Rectal smooth muscle tissue (tissue), 1 donor: ENCODE results near the gene CHCHD10.
A peak's percentile ranks its signal among the peaks of the same experiment; 100 is the strongest.

ENCODE experiments used
- H3K27ac ChIP-seq: one replicate; pipeline ENCODE4 v1.7.0; 2013; ENCODE audit warnings: low read depth, low read length, inconsistent platforms
- H3K27me3 ChIP-seq: one replicate; pipeline ENCODE4 v1.7.0; 2013; ENCODE audit warnings: low read length; ENCODE audit not compliant: control insufficient read depth, insufficient read depth
- H3K36me3 ChIP-seq: one replicate; pipeline ENCODE4 v1.7.0; 2013; ENCODE audit warnings: low read length; ENCODE audit not compliant: control insufficient read depth, insufficient read depth
- H3K4me1 ChIP-seq: one replicate; pipeline ENCODE4 v1.7.0; 2013; ENCODE audit warnings: low read length; ENCODE audit not compliant: control insufficient read depth, insufficient read depth
- H3K4me3 ChIP-seq: one replicate; pipeline ENCODE4 v1.7.0; 2013; ENCODE audit warnings: low read length
- H3K9ac ChIP-seq: one replicate; pipeline ENCODE4 v1.7.0; 2013; ENCODE audit warnings: low read length

Gene CHCHD10

DNA sequence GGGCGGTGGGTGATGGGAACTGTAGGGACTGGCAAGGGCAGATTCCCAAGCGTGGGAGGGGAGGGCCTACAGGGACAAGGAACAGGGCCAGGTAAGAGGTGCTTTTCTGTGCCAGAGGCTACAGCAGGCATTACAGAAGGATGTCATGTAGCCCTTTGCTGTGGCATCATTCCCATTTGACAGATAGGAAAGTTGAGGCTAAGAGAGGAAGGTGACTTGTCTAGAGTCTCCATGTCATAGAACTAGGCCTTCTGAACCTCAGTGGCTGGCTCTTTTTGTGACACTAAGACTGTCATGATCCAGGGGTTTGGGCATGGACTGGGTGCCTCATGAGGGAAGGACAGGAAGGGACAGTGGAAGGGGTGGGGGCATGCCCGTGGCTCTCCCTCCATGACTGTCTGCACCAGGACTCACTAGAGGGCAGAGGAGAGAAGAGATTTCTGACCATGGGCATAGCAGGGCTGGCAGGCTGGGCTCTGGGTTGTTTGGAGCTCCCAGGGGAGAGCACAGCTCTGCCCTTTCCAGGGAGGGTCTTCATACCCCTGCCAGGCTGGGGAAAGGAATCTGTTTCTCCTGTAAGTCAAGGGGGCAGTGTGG, 8.1 kb upstream of the CHCHD10 start:
- peaks cover 19% of the 10 kb centered on the region for H3K4me1 ChIP-seq
- H3K9ac ChIP-seq = no peak overlapping the region
- H3K4me3 ChIP-seq = no peak overlapping the region
- no peak overlapping the region for H3K27ac ChIP-seq
- H3K36me3 ChIP-seq = no peaks in the 10 kb centered on the region
- H3K27me3 ChIP-seq = no peaks in the 10 kb centered on the region

DNA sequence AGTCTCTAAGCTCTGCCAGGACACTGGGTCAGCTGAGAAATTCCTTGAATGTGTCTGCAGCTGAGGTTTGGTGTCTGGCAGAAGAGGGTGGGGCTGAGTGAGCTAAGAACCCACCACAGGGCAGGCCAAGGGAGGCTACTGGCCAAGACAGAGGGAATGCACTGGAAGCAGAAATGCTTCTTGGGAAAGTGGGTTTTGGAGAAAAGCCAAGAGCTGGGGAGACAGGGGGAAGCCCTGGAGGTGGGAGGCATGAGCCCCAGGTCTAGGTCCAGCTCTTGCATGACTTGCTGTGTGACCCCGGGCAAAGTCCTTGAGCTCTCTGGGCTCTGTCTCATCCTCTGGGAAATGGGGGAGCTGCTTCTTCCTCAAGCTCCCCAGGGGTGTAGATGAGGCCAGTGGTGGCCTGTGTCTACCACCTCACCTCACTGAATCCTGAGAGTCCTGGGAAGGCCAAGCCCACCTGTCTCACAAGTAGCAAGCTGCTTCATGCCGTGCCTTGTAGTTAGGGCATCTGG, 7.2 kb upstream of the CHCHD10 start:
- Histone ChIP-seq H3K36me3 (no peaks in the 10 kb centered on the region), H3K27me3 (no peaks in the 10 kb centered on the region), H3K27ac (no peak overlapping the region), H3K9ac (no peak overlapping the region), H3K4me3 (no peak overlapping the region), H3K4me1 (peaks cover 19% of the 10 kb centered on the region)

- Histone ChIP-seq H3K27ac (no peak overlapping the region), H3K36me3 (no peaks in the 10 kb centered on the region), H3K4me3 (no peak overlapping the region), H3K4me1 (peaks cover 22% of the 10 kb centered on the region), H3K9ac (no peak overlapping the region), H3K27me3 (no peaks in the 10 kb centered on the region)
These were observed 6.5 kb upstream of the CHCHD10 start for GRCh38 chr22:23774114-23774921.

GRCh38 chr22:23773483-23774113, 5.8 kb upstream of the CHCHD10 start:
- Histone ChIP-seq H3K27ac (no peak overlapping the region), H3K36me3 (no peaks in the 10 kb centered on the region), H3K4me1 (peaks cover 24% of the 10 kb centered on the region), H3K9ac (peak overlapping the region; percentile 43), H3K27me3 (no peaks in the 10 kb centered on the region), H3K4me3 (peak overlapping the region; percentile 64)

DNA sequence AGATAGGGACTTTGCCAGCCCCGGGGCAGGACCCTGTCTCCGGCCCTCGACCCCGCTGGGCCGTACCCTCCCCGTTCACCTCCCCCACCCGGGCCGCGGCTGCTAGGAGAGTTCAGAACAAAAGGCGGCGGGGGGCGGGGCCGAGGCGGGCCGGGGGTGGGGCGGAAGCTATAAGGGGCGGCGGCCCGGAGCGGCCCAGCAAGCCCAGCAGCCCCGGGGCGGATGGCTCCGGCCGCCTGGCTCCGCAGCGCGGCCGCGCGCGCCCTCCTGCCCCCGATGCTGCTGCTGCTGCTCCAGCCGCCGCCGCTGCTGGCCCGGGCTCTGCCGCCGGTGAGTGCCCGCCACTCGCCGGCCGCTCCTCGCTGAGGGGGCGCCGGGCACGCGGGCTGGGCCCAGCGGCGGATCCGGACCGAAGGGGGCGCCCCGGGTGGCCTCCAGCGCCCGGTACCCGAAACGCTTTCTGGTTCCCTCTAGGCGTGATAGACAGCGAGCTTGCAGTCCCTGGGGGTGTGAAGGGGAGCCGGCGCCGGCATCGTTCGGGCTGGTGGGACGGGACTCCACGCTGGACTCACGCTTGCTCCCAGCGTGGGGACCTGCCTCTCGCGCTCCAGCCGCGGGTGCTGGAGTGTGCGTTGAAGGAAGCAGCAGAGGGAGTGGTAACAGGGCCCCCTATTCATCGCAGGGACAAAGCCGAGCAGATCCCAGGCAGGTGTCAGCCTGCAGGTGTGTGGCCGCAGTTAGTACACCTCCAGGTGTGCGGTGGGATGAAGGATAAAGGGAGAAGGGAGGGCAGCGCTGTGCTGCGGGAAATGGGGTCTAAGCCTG, 5.1 kb upstream of the CHCHD10 start, which contains the start of gene MMP11:
TSS of gene MMP11 (plus strand) at position 201 of the 825 bp plus-strand sequence. CDS start at position 223, 22 bp downstream.
- Histone ChIP-seq H3K27ac (peak within 1 kb of the TSS; percentile 77), H3K27me3 (no peaks in the 10 kb centered on the region), H3K36me3 (no peaks in the 10 kb centered on the region), H3K4me3 (peak within 1 kb of the TSS; percentile 64), H3K9ac (peak within 1 kb of the TSS; percentile 43), H3K4me1 (peaks cover 21% of the 10 kb centered on the region)

- Histone ChIP-seq H3K9ac (no peak overlapping the region), H3K27ac (peak overlapping the region; percentile 77), H3K4me1 (peaks cover 21% of the 10 kb centered on the region), H3K27me3 (no peaks in the 10 kb centered on the region), H3K36me3 (no peaks in the 10 kb centered on the region), H3K4me3 (peak overlapping the region; percentile 58)
These were observed 4.5 kb upstream of the CHCHD10 start for GRCh38 chr22:23772315-23772648.

GRCh38 chr22:23769321-23769965, 1.7 kb upstream of the CHCHD10 start:
- no peak overlapping the region for H3K9ac ChIP-seq
- H3K27me3 ChIP-seq = no peaks in the 10 kb centered on the region
- no peaks in the 10 kb centered on the region for H3K36me3 ChIP-seq
- H3K27ac ChIP-seq = no peak overlapping the region
- peaks cover 22% of the 10 kb centered on the region for H3K4me1 ChIP-seq
- H3K4me3 ChIP-seq = no peak overlapping the region

GRCh38 chr22:23767303-23767672, 484 bp downstream of the CHCHD10 start:
- H3K27ac ChIP-seq = peak overlapping the region; percentile 93
- H3K4me3 ChIP-seq = peak overlapping the region; percentile 81
- peak overlapping the region; percentile 88 for H3K9ac ChIP-seq
- no peaks in the 10 kb centered on the region for H3K27me3 ChIP-seq
- peaks cover 16% of the 10 kb centered on the region for H3K4me1 ChIP-seq
- no peaks in the 10 kb centered on the region for H3K36me3 ChIP-seq

DNA sequence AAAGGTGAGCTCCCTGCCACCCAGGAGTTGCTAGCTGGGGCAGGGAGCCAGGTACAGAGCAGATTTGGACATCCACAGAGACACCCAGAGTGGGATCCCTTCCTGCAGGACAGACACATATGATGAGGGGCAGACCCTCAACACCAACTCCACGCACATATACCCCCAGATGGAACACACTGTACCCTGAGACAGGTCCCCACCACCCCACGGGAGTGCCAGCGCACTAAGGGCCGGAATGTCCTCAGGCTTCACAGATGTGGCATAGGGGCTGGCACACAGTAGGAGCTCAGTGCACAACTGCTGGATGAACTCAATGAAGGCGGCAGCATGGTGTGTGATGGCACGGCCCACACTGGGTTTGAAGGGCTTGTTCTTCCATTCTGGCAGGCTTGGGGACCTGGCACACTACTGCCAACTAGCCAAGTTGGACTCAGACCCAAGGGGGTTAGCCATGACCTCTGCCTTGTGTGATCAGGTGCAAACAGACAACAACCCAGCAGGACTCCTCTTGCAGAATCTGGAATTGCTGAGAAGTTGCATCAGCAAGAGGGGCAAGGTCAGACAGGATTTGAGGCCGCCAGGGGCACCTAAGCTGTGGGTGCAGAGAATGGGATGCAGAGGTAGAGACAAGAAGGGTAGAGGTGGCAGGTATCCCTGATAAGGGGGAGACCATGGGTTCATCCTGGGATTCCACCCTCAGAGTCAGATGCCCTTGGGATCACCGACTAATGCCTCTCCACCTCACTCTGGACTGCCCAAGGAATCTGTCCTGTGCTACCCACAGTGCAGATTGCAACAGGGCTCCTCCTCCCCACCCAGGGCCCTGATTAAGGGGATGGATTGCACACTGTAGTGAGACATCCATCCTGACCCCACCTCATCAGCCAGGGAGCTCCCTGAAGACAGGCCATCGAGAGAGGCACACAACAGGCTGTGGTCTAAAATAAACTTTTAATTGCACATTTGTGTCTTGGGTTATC, 2.6 kb downstream of the CHCHD10 start:
- H3K36me3 ChIP-seq = no peaks in the 10 kb centered on the region
- H3K27ac ChIP-seq = no peak overlapping the region
- no peak overlapping the region for H3K4me3 ChIP-seq
- no peak overlapping the region for H3K9ac ChIP-seq
- H3K4me1 ChIP-seq = peaks cover 13% of the 10 kb centered on the region
- no peaks in the 10 kb centered on the region for H3K27me3 ChIP-seq

- Histone ChIP-seq H3K4me1 (peaks cover 7% of the 10 kb centered on the region), H3K36me3 (no peaks in the 10 kb centered on the region), H3K27ac (no peak overlapping the region), H3K27me3 (no peaks in the 10 kb centered on the region), H3K9ac (no peak overlapping the region), H3K4me3 (no peak overlapping the region)
These were observed 3.8 kb downstream of the CHCHD10 start for GRCh38 chr22:23763954-23764353.

DNA sequence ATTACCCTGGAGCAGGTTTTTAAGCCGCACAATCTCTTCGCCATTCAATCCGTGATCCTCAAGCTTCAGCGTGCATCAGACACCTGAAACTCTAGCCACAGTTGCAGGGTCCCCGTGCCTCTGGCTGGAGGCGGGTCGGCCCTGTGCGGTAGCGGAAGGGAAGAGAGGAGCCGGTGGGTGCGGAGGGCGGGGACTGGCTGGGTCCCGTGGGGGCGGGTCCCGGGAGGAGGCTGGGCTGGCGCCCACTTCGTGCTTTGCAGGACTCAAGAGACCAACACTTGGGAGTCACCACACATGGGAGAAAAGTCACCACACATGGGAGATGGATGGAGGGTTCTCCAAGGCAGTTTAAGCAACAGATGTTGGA, 4.2 kb downstream of the CHCHD10 start:
- Histone ChIP-seq H3K4me1 (peaks cover 7% of the 10 kb centered on the region), H3K36me3 (no peaks in the 10 kb centered on the region), H3K4me3 (no peak overlapping the region), H3K27me3 (no peaks in the 10 kb centered on the region), H3K9ac (no peak overlapping the region), H3K27ac (no peak overlapping the region)
